Measurements from ENCODE around the gene TCEAL5.
"Not testable (repeated sequence)": the region's sequence is repeated elsewhere in the genome, so short reads cannot be mapped to it uniquely, and the experiment has no call there.

Gene TCEAL5

GRCh38 chrX:103248553-103248952, 28.0 kb downstream of the TCEAL5 start:
- Histone ChIP-seq H3K36me3 (ENCODE audit: insufficient read depth) (no peaks in the 10 kb centered on the region), H3K4me1 (ENCODE audit: low read depth, poor library complexity, severe bottlenecking) (peaks cover 8% of the 10 kb centered on the region), H3K4me2 (no peak overlapping the region), H3K27ac (no peak overlapping the region), H3K4me3 (IDR thresholded peaks at IDR 0.05; ENCODE audit: insufficient read depth, low read depth, low read length) (no peak overlapping the region), H3K9ac (no peak overlapping the region), H3K27me3 (ENCODE audit: insufficient read depth, low read depth) (no peaks in the 10 kb centered on the region), H4K20me1 (ENCODE audit: insufficient read depth) (no peaks in the 10 kb centered on the region), H3K79me2 (ENCODE audit: insufficient read depth, low read depth) (no peaks in the 10 kb centered on the region), H2AFZ (ENCODE audit: low read depth) (no peak overlapping the region)
- peak; percentile 55; the same call in 1 of the 2 replicates for TF ChIP-seq CTCF (conservative IDR thresholded peaks at IDR 0.05; ENCODE audit: low read depth, low read length)

- H3K79me2 ChIP-seq (ENCODE audit: insufficient read depth, low read depth) = no peaks in the 10 kb centered on the region
- no peak overlapping the region for H3K9ac ChIP-seq
- no peak overlapping the region for H3K4me3 ChIP-seq (IDR thresholded peaks at IDR 0.05; ENCODE audit: insufficient read depth, low read depth, low read length)
- H3K4me1 ChIP-seq (ENCODE audit: low read depth, poor library complexity, severe bottlenecking) = no peaks in the 10 kb centered on the region
- no peak overlapping the region for H2AFZ ChIP-seq (ENCODE audit: low read depth)
- no peaks in the 10 kb centered on the region for H3K27me3 ChIP-seq (ENCODE audit: insufficient read depth, low read depth)
- no peak for TF ChIP-seq CTCF (conservative IDR thresholded peaks at IDR 0.05; ENCODE audit: low read depth, low read length)
- H4K20me1 ChIP-seq (ENCODE audit: insufficient read depth) = no peaks in the 10 kb centered on the region
- no peaks in the 10 kb centered on the region for H3K36me3 ChIP-seq (ENCODE audit: insufficient read depth)
- no peak overlapping the region for H3K4me2 ChIP-seq
- no peak overlapping the region for H3K27ac ChIP-seq
Measured at GRCh38 chrX:103240155-103240554, 36.4 kb downstream of the TCEAL5 start.

DNA sequence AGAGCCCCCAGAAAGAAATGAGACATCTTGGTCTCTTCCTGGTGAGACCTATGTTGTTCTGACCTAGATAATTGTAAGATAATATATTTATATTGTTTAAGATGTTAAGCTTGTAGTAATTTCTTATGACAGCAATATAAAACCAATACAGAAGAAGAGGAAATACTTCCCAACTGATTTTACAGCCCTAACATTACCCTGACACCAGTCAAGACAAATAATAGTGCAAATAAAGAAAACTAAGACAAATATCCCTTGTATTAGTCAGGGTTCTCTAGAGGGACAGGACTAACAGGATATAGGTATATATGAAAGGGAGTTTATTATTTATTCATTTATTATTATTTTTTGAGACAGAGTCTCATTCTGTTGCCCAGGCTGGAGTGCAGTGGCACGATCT, 40.3 kb downstream of the TCEAL5 start:
- Histone ChIP-seq H3K36me3 (ENCODE audit: insufficient read depth) (no peaks in the 10 kb centered on the region), H3K9ac (no peak overlapping the region), H3K27me3 (ENCODE audit: insufficient read depth, low read depth) (no peaks in the 10 kb centered on the region), H2AFZ (ENCODE audit: low read depth) (no peak overlapping the region), H3K4me3 (IDR thresholded peaks at IDR 0.05; ENCODE audit: insufficient read depth, low read depth, low read length) (no peak overlapping the region), H3K4me2 (no peak overlapping the region), H3K27ac (no peak overlapping the region), H3K4me1 (ENCODE audit: low read depth, poor library complexity, severe bottlenecking) (no peaks in the 10 kb centered on the region), H4K20me1 (ENCODE audit: insufficient read depth) (no peaks in the 10 kb centered on the region), H3K79me2 (ENCODE audit: insufficient read depth, low read depth) (no peaks in the 10 kb centered on the region)
- no peak for TF ChIP-seq CTCF (conservative IDR thresholded peaks at IDR 0.05; ENCODE audit: low read depth, low read length)

DNA sequence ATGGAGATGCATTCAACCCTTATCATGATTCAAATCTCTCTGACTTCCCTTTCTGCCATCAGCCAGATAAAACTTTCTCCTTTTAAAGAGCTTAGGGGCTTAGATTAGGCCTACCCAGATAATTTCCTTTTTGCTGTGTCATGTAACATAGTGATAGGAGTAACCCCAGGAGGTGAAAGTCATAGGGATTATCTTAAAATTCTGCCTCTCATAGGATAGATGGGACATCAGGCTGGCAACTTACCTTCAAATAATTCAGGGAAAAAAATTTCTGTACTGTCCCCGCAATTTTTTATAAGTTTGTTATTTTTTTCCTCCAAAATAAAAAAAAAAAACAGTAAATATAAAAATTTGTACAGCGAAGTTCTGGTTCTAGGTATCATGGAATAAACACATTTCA, 40.9 kb downstream of the TCEAL5 start:
- not testable (repeated sequence) for H2AFZ ChIP-seq (ENCODE audit: low read depth); H3K4me1 ChIP-seq (ENCODE audit: low read depth, poor library complexity, severe bottlenecking); H3K4me3 ChIP-seq (IDR thresholded peaks at IDR 0.05; ENCODE audit: insufficient read depth, low read depth, low read length); H3K36me3 ChIP-seq (ENCODE audit: insufficient read depth); H4K20me1 ChIP-seq (ENCODE audit: insufficient read depth); H3K27me3 ChIP-seq (ENCODE audit: insufficient read depth, low read depth); H3K27ac ChIP-seq; H3K4me2 ChIP-seq; H3K79me2 ChIP-seq (ENCODE audit: insufficient read depth, low read depth); H3K9ac ChIP-seq

DNA sequence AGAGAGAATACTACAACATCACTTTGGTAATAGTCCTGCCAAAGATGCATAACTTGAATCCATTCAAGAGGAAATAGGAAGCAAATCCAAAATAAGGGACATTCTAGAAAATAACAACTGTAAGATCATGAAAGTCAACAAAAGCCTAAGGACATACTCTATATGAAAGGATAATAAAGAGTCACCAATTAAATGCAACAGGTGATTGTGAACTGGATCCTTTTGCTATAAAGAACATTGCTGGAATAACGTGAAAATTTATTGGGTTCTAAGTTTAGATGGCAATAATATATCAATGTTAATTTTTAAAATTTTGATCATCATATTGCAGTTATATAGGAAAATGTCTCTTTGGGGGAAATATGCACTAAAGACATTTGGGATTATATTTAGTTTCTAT, 41.7 kb downstream of the TCEAL5 start:
- H2AFZ ChIP-seq (ENCODE audit: low read depth) = no peak overlapping the region

More for the DNA sequence above, 41.7 kb downstream of the TCEAL5 start:
- Histone ChIP-seq H3K36me3 (ENCODE audit: insufficient read depth) (no peaks in the 10 kb centered on the region), H3K27me3 (ENCODE audit: insufficient read depth, low read depth) (no peaks in the 10 kb centered on the region), H3K79me2 (ENCODE audit: insufficient read depth, low read depth) (no peaks in the 10 kb centered on the region), H4K20me1 (ENCODE audit: insufficient read depth) (no peaks in the 10 kb centered on the region), H3K4me2 (no peak overlapping the region), H3K4me1 (ENCODE audit: low read depth, poor library complexity, severe bottlenecking) (no peaks in the 10 kb centered on the region), H3K4me3 (IDR thresholded peaks at IDR 0.05; ENCODE audit: insufficient read depth, low read depth, low read length) (no peak overlapping the region), H3K27ac (no peak overlapping the region), H3K9ac (no peak overlapping the region)
- TF ChIP-seq CTCF (conservative IDR thresholded peaks at IDR 0.05; ENCODE audit: low read depth, low read length) = no peak

Data from KMS-11 (cell line).